Loucy (cell line): ENCODE data around the gene RAET1L.

ENCODE experiments used
- EZH2phosphoT487 ChIP-seq: fragments of 200-600 bp; IDR thresholded peaks from 2 replicates; pipeline ENCODE4 v1.6.1; 2018; ENCODE audit warnings: antibody characterized with exemption, mild to moderate bottlenecking, moderate library complexity, borderline replicate concordance
- TF ChIP-seq, protein P1 (sequence below): fragments of 200-600 bp; sonication (generic); conservative IDR thresholded peaks from 2 replicates; pipeline ENCODE4 v1.5.1; 2014; ENCODE audit warnings: mild to moderate bottlenecking, antibody characterized with exemption, low read length

DNA sequence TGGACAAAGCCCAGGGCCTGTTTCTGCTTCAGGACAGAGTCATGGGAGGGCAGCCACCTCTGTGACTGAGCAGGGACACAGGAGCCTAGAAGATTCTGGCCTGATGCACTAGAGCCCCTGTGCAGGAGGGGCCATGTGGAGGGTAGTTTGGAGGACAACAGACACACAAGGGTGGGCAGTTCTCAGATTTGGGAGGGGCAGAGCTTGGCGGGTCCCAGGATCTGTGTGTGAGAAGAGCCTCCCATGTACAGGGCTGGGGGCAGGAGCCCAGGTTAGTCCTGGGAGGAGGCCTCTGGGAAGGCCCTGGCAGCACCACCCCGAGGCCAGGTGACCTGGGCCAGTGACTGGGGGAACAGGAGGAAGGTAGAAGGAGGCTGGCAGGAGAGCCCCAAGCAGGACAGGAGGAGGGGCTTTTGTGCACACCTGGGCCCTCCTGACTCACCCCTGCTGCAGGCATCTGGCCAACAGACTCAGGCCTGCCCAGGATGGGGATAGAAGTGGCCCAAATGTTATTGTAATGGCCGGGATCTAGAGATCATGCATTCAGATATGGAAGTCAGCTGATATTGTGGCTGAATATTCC is 45.0 kb upstream of the RAET1L start:
- TF ChIP-seq, protein P1, sequence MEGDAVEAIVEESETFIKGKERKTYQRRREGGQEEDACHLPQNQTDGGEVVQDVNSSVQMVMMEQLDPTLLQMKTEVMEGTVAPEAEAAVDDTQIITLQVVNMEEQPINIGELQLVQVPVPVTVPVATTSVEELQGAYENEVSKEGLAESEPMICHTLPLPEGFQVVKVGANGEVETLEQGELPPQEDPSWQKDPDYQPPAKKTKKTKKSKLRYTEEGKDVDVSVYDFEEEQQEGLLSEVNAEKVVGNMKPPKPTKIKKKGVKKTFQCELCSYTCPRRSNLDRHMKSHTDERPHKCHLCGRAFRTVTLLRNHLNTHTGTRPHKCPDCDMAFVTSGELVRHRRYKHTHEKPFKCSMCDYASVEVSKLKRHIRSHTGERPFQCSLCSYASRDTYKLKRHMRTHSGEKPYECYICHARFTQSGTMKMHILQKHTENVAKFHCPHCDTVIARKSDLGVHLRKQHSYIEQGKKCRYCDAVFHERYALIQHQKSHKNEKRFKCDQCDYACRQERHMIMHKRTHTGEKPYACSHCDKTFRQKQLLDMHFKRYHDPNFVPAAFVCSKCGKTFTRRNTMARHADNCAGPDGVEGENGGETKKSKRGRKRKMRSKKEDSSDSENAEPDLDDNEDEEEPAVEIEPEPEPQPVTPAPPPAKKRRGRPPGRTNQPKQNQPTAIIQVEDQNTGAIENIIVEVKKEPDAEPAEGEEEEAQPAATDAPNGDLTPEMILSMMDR, result no peak
- no peak for TF ChIP-seq EZH2phosphoT487
